ENCODE data around the gene MRFAP1L1.
"Not testable (repeated sequence)": the region's sequence is repeated elsewhere in the genome, so short reads cannot be mapped to it uniquely, and the experiment has no call there.

MRFAP1L1 gene

GRCh38 chr4:6733358-6734164, 23.9 kb upstream of the MRFAP1L1 start:
- no peak for DNase-seq

GRCh38 chr4:6732441-6733357, 23.0 kb upstream of the MRFAP1L1 start:
- DNase-seq, result peak; percentile 90

- no peak for DNase-seq
These were observed 22.1 kb upstream of the MRFAP1L1 start for GRCh38 chr4:6731780-6732179.

- no peak for DNase-seq
These were observed 21.6 kb upstream of the MRFAP1L1 start for GRCh38 chr4:6731318-6731675.

GRCh38 chr4:6730603-6731317, 21.1 kb upstream of the MRFAP1L1 start:
- no peak for DNase-seq

- DNase-seq, result no peak
These were observed 18.8 kb upstream of the MRFAP1L1 start for GRCh38 chr4:6728320-6729029.

GRCh38 chr4:6727943-6728250, 18.2 kb upstream of the MRFAP1L1 start:
- no peak for DNase-seq

GRCh38 chr4:6727081-6727942, 17.6 kb upstream of the MRFAP1L1 start:
- no peak for DNase-seq

GRCh38 chr4:6725427-6725961, 15.8 kb upstream of the MRFAP1L1 start:
- DNase-seq, result not testable (repeated sequence)

GRCh38 chr4:6724421-6725111, 14.9 kb upstream of the MRFAP1L1 start:
- no peak for DNase-seq

GRCh38 chr4:6723851-6724250, 14.2 kb upstream of the MRFAP1L1 start:
- DNase-seq, result no peak

GRCh38 chr4:6722891-6723290, 13.2 kb upstream of the MRFAP1L1 start:
- DNase-seq, result no peak

- DNase-seq, result no peak
These were observed 11.5 kb upstream of the MRFAP1L1 start for GRCh38 chr4:6721121-6721520.

GRCh38 chr4:6720202-6720699, 10.6 kb upstream of the MRFAP1L1 start:
- peak; percentile 93 for DNase-seq

- DNase-seq, result no peak
These were observed 10.0 kb upstream of the MRFAP1L1 start for GRCh38 chr4:6719611-6720179.

- DNase-seq, result peak; percentile 34
These were observed 9.4 kb upstream of the MRFAP1L1 start for GRCh38 chr4:6718932-6719610.

GRCh38 chr4:6716958-6717655, 7.4 kb upstream of the MRFAP1L1 start:
- DNase-seq, result peak; percentile 52

- DNase-seq, result peak; percentile 99
These were observed 6.6 kb upstream of the MRFAP1L1 start, which contains the start of gene BLOC1S4 for GRCh38 chr4:6716018-6716911. TSS of gene BLOC1S4 (plus strand) at chr4:6716174. CDS start at chr4:6716210, 36 bp downstream.

Data from DMS53 (cell line).